ENCODE measurements around the gene TNS3. TPM values are rescaled to one million over a fixed set of nuclear protein-coding genes. Genes with fewer than 3 reads are reported as not detected.

Gene TNS3
- 47.2 TPM for total RNA-seq

GRCh38 chr7:47581804-47582763, at the start of gene TNS3:
Gene TNS3 (minus strand): TSS chr7:47582111. CDS start chr7:47439636, 142,475 bp downstream.
- DNase-seq (ENCODE audit: low spot score) (peak; percentile 67), ATAC-seq (peak; percentile 82)

- DNase-seq (ENCODE audit: low spot score) (no peak), ATAC-seq (no peak)
Observed at GRCh38 chr7:47631711-47632110, 49.8 kb upstream of the TNS3 start.

GRCh38 chr7:47627580-47628283, 45.8 kb upstream of the TNS3 start:
- no peak for ATAC-seq
- no peak for DNase-seq (ENCODE audit: low spot score)

- ATAC-seq (peak; percentile 27), DNase-seq (ENCODE audit: low spot score) (no peak)
Observed at GRCh38 chr7:47625861-47626715, 44.2 kb upstream of the TNS3 start.

- no peak for DNase-seq (ENCODE audit: low spot score)
- no peak for ATAC-seq
Observed at GRCh38 chr7:47624689-47625088, 42.8 kb upstream of the TNS3 start.

- ATAC-seq (no peak), DNase-seq (ENCODE audit: low spot score) (no peak)
Observed at GRCh38 chr7:47622946-47623640, 41.2 kb upstream of the TNS3 start.

- ATAC-seq (no peak), DNase-seq (ENCODE audit: low spot score) (no peak)
Observed at GRCh38 chr7:47622586-47622945, 40.7 kb upstream of the TNS3 start.

GRCh38 chr7:47621979-47622561, 40.2 kb upstream of the TNS3 start:
- DNase-seq (ENCODE audit: low spot score) (no peak), ATAC-seq (peak; percentile 95)

- ATAC-seq (no peak), DNase-seq (ENCODE audit: low spot score) (no peak)
Observed at GRCh38 chr7:47621347-47621746, 39.4 kb upstream of the TNS3 start.

- ATAC-seq (no peak), DNase-seq (ENCODE audit: low spot score) (no peak)
Observed at GRCh38 chr7:47619806-47620205, 37.9 kb upstream of the TNS3 start.

- ATAC-seq (no peak), DNase-seq (ENCODE audit: low spot score) (no peak)
Observed at GRCh38 chr7:47617131-47617530, 35.2 kb upstream of the TNS3 start.

GRCh38 chr7:47614450-47614849, 32.5 kb upstream of the TNS3 start:
- no peak for ATAC-seq
- DNase-seq (ENCODE audit: low spot score), result no peak

- peak; percentile 87 for DNase-seq (ENCODE audit: low spot score)
- ATAC-seq, result peak; percentile 75
Observed at GRCh38 chr7:47611045-47611511, 29.2 kb upstream of the TNS3 start.

GRCh38 chr7:47610506-47611044, 28.7 kb upstream of the TNS3 start:
- peak; percentile 79 for ATAC-seq
- peak; percentile 52 for DNase-seq (ENCODE audit: low spot score)

GRCh38 chr7:47609803-47610452, 28.0 kb upstream of the TNS3 start:
- DNase-seq (ENCODE audit: low spot score), result peak; percentile 65
- peak; percentile 28 for ATAC-seq

GRCh38 chr7:47606593-47607046, 24.7 kb upstream of the TNS3 start:
- ATAC-seq (peak; percentile 6), DNase-seq (ENCODE audit: low spot score) (peak; percentile 58)

- no peak for DNase-seq (ENCODE audit: low spot score)
- peak; percentile 29 for ATAC-seq
Observed at GRCh38 chr7:47605816-47606575, 24.1 kb upstream of the TNS3 start.

GRCh38 chr7:47604496-47604890, 22.6 kb upstream of the TNS3 start:
- DNase-seq (ENCODE audit: low spot score), result no peak
- peak; percentile 42 for ATAC-seq
